ENCODE results near the gene SDK2.
"Not testable (repeated sequence)": the region's sequence is repeated elsewhere in the genome, so short reads cannot be mapped to it uniquely, and the experiment has no call there.

SDK2 gene

DNA sequence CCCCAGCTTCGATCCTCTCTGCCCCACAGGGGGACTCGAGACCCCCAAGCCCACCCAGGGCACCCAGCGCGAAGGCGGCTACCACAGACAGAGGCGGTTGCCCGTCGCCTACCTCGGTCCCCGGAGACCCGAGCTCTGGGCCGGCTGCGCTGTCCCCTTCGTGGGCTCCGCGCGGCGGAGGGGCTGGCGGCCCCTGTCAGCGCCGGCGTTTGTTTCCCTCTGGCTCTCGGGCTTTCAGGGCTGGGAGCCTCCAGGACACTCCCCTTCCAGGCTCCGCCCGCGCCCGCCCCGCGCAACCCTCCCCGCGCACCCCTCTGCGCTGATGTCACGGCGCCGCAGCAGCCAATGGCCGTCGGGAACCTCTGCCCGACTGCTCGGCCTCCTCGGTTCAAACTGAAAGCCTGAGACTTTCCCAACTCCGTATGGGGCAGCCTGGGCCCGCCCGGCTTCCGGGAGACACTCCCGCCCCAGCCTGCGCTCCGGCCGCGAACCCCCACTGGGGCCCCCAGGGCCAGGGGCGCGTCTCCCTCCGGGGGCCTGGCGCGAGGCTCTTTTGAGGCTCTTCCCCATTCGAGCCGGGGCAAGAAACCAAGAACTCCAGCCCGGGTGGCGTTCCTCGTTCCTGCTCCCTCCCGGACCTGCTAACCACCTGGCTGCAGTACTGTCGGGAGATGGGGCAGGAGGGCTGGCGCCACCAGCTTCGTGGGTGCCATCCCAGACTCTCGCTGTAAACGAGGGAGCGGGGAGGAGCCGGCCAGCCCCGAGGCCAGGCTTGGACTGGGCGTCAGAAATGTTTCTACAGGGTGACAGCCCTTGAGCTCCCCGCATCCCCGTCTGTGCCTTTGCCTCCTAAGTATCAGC lies 332.2 kb downstream of the SDK2 start, which contains the start of gene CDC42EP4:
Gene CDC42EP4, minus strand, starts transcription at position 221 of the 861 bp plus-strand sequence. CDS start 25,501 bp downstream, outside the sequence.
- no peak for DNase-seq

- DNase-seq: no peak
Measured at GRCh38 chr17:73311428-73311780, 332.8 kb downstream of the SDK2 start.

GRCh38 chr17:73309727-73310596 lies 334.3 kb downstream of the SDK2 start:
- DNase-seq: no peak

DNA sequence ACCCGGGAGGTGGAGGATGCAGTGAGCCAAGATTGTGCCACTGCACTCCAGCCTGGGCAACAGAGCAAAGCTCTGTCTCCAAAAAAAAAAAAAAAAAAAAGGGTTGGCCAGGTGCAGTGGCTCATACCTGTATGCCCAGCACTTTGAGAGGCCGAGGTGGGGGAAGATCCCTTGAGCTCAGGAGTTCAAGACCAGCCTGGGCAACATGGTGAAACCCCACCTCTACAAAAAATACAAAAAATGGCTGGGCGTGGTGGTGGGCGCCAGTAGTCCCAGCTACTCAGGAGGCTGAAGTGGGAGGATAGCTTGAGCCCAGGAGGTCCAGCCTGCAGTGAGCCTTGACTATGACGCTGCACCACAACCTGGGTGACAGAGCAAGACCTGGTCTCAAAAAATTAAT lies 335.3 kb downstream of the SDK2 start:
- DNase-seq: not testable (repeated sequence)

GRCh38 chr17:73308017-73308823 lies 336.0 kb downstream of the SDK2 start:
- no peak for DNase-seq

DNA sequence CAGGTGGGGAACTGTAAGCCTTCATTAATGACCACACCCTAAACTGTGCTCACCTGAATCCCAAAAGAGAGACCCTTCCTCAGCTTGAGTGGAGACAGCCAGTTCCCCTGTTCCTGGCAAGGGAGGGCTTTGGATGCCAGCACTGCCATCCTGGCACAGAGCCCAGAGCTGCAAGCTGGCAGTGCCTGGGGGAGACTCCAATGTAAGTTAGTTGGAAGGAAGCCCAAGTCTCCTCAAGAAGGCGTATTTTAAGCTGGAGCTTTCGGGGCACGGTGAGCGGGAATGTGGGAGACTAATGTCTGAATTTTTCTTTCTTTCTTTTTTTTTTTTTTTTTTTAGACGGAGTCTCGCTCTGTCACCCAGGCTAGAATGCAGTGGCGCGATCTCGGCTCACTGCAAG lies 337.1 kb downstream of the SDK2 start:
- no peak for DNase-seq

DNA sequence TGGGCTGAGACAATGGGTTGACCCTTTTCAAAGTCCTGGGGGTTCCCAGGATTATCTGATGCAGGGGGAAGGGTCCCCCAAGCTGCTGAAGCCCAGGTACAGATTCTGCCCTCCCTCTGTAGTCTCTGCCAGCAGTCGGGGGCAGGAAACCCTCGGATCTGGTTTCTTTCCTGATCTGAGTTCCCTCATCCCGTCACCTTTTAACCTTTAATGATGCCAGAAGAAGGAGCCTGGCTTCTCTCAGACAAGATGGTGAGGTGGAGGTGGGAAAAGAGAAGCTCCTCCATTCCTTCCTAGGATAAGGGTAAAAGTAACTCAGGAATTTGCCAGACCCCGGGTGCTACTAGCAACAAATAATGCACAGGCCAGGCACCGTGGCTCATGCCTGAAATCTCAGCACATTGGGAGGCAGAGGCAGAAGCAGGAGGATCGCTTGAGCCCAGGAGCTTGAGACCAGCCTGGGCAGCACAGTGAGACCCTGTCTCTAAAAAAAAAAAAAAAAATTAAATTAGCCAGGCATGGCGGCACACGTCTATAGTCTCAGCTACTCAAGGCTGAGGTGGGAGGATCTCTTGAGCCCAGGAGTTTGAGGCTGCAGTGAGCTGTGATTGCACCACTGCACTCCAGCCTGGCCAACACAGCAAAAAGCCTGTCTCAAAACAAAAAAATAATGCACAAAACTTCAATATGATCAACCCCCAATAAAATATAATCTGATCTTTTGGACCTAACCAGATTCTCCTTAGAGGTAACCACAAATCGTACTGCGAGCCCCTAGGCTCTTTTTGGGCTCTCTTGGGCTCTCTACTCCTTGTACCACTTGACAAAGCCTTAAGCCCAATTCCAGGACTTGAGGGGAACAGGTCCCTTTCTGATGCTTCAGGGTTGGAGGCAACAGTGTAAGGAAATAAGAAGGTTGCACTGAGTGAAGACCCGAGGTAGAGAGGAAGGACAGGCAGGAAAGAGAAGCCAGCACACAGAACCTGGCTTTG lies 338.1 kb downstream of the SDK2 start:
- DNase-seq: no peak

DNA sequence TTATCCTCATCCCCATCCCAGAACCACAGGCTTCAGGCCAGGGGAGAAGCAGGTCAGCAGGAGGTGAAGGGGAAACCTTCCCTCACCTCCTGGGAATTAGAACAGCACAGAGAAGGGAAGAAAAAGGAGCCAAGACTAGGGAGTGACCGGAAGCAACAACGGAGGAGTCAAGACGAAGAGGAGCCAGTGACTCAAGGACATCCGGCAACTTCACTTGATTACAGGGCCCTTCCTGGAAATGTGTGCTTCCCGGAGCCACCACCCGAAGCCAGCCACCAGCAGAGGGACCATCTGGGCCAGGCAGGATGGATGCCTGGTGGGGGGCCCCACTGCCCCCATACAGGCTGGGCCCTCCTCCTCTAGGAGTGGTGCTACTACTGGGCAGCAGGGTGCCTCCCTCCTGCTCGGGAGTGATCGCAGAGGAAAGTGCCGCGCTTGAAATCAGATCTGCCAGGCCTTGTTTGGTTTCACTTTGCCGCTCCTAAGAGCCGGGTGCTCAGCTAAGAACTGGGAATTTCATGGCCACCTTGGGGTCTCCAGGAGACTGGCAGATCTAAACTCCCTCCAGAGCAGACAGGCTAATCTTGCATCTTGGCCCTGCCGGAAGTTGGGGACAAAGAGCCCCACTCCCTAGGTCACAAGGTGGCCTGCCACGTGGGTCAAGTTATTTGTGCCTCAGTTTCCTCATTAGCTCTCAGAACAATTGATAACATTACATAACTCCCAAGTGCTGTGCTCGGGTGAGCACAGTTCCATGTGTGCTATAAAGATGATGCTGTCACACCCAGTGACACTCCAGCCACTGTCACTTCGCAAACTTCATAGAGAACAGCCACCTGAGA lies 339.1 kb downstream of the SDK2 start:
- no peak for DNase-seq

DNA sequence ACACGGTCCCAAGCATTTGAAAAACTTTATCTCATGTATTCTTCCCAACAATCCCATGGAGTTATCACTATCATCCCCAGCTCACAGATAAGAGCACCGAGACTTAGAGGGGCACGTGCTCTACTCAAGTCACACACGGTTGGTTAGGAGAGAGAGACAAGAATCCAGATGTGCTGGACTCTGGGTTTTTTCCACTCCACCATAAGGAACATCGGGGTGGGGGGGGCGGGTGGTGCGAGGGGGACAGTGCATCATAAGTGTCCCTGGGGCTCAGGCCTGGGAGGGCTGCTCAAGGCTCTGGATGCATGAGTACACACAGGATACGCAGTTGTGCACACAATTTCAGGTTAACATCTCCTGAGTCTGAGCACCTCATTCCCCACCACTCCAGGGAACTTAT lies 339.8 kb downstream of the SDK2 start:
- no peak for DNase-seq

- DNase-seq: no peak
Measured at GRCh38 chr17:73302189-73302588, 342.1 kb downstream of the SDK2 start.

GRCh38 chr17:73301369-73301768 lies 342.9 kb downstream of the SDK2 start:
- DNase-seq: no peak

GRCh38 chr17:73300392-73300791 lies 343.9 kb downstream of the SDK2 start:
- no peak for DNase-seq

DNA sequence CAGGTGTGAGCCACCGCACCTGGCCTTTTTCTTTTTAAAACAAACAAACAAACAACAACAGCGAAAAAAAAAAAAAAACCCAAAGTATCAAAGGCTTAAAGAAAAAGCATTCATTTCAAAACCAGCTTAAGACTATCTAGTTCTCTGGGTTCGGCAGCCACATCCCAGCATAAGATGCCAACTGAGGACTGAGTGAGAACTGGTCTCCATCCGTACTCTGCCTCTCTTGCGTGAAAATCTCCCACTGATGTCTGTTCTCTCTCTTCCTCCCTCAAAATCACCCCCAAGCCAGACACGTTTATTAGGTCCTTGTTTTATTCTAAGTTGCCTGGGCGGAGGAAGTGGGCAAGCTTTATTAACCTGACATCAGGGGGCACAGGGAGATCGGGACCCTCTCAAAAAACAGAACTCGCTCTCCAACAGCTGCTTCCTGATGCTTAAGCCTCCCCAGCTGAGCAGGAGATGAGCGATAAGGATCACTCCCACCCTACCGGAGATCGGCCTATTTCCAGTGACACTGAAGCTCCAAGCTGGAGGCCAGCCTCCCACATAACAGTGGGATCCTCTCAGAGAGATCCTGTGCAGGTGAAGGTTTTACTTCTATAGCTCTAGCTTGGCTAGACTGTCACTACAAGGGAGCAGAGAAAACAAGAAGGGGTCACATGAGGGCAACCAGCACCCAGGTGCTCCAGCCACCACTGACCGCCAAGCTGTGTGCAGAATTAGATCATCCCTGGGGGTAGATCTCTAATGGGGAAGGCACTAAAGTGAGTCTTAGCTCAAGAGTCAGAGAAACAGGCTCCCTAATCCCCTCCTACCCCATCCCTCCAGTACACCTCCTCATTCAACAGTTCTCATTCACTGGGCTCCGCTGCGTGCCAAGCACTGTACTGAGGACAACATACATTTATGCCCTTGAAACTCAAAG lies 346.0 kb downstream of the SDK2 start:
- no peak for DNase-seq

DNA sequence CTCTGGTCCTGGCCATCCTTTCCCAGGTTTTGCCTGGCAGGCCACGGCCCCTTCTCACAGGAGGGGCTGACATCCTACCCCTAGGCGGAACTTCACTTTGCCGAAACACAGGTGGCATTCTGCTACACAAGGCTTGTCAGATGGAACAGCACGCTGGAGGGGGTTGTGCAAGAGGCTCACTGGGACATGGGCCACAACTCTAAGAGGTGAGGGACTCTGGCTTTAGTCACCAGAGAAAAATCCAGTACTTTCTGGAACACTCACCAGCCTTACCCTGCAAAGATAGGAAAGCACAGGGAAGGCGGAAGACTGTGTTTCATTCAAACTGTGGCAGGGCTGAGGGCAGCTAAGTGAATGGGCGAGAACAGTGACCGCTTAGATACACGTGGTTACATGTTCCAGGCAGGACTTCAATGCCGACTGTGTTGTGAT lies 350.7 kb downstream of the SDK2 start:
- DNase-seq: no peak

DNA sequence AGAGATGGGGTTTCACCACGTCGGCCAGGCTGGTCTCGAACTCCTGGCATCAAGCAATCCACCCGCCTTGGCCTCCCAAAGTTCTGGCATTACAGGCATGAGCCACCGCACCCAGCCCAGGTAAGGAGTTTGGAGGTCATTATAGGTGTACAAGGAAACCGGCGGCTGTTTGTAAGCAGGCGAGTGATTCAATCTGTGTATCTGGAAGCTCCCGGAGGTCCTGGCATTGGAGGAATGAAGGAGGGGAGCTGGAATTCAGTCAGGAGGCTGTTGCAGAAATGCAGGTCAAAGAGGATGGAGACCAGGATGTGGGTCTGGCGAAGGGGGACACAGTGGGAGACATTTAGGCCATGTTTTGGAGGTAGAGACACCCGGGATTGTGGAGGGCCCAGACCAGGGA lies 351.2 kb downstream of the SDK2 start:
- DNase-seq: no peak

DNA sequence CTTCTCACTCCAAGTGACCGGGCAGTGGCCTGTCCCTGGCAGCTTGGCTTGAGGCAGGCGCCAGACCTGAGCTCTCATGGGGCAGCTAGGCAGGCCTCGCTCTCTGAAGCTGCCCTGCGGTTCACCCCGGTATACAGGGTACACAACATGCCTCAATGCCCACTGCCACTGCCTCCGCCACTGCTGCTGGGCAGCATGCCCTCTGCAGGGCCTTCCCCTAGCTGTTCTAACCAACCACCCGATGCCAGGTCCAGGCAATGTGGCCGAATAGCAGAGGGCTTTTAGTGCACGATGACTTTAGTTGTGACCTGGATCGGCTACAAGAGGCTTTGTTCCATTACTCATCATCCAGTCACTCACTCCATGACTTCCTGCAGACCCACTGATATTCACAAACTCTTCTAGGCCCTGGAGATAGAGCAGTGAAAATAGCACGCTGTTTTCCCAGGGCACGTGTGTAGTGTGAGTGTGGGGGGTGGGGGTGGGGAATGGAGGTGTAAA lies 352.2 kb downstream of the SDK2 start:
- no peak for DNase-seq

- no peak for DNase-seq
Measured at GRCh38 chr17:73291260-73291801, 352.9 kb downstream of the SDK2 start.

- DNase-seq: no peak
Measured at GRCh38 chr17:73290399-73291259, 353.6 kb downstream of the SDK2 start.

Data from GF-D8 (cell line).